Colon (tissue), 2 donors: ENCODE data around the gene CCDC80.

Source experiments
- FAIRE-seq: peaks from 2 replicates; lab custom pipeline; 2012; peaks lifted over from hg19 to GRCh38; lab: Jason Lieb, UNC
- donor health status: control.
- donor health status: control.

CCDC80 gene

GRCh38 chr3:112654979-112655378 is 14.0 kb upstream of the CCDC80 start:
- FAIRE-seq, result no peak

GRCh38 chr3:112654492-112654891 is 13.5 kb upstream of the CCDC80 start:
- no peak for FAIRE-seq

- FAIRE-seq, result no peak
Measured at GRCh38 chr3:112653881-112654300, 12.9 kb upstream of the CCDC80 start.

GRCh38 chr3:112653209-112653871 is 12.4 kb upstream of the CCDC80 start:
- FAIRE-seq, result no peak

GRCh38 chr3:112651516-112651915 is 10.6 kb upstream of the CCDC80 start:
- no peak for FAIRE-seq

- FAIRE-seq, result no peak
Measured at GRCh38 chr3:112651071-112651470, 10.1 kb upstream of the CCDC80 start.

- no peak for FAIRE-seq
Measured at GRCh38 chr3:112650482-112650881, 9.5 kb upstream of the CCDC80 start.

- FAIRE-seq, result no peak
Measured at GRCh38 chr3:112649478-112649735, 8.5 kb upstream of the CCDC80 start.

GRCh38 chr3:112647122-112647521 is 6.2 kb upstream of the CCDC80 start:
- FAIRE-seq, result no peak

GRCh38 chr3:112646623-112647022 is 5.7 kb upstream of the CCDC80 start:
- no peak for FAIRE-seq

GRCh38 chr3:112644453-112644852 is 3.5 kb upstream of the CCDC80 start:
- FAIRE-seq, result no peak

- FAIRE-seq, result no peak
Measured at GRCh38 chr3:112643621-112644240, 2.8 kb upstream of the CCDC80 start.

GRCh38 chr3:112642912-112643506 is 2.1 kb upstream of the CCDC80 start:
- no peak for FAIRE-seq

GRCh38 chr3:112640276-112640929 is 540 bp downstream of the CCDC80 start:
- FAIRE-seq, result no peak

- no peak for FAIRE-seq
Measured at GRCh38 chr3:112639455-112640225, 1.3 kb downstream of the CCDC80 start.

GRCh38 chr3:112638327-112639020 is 2.5 kb downstream of the CCDC80 start:
- FAIRE-seq, result no peak

GRCh38 chr3:112637700-112638099 is 3.2 kb downstream of the CCDC80 start:
- no peak for FAIRE-seq

- FAIRE-seq, result no peak
Measured at GRCh38 chr3:112635674-112636073, 5.3 kb downstream of the CCDC80 start.

- FAIRE-seq, result no peak
Measured at GRCh38 chr3:112634786-112635541, 6.0 kb downstream of the CCDC80 start.

GRCh38 chr3:112633757-112634156 is 7.2 kb downstream of the CCDC80 start:
- no peak for FAIRE-seq

- FAIRE-seq, result no peak
Measured at GRCh38 chr3:112633191-112633590, 7.8 kb downstream of the CCDC80 start.
